Hematopoietic multipotent progenitor cell treated with erythropoietin and hydrocortisone succinate and interleukin-3 and kit ligand, for 15 days (in vitro differentiated cells): Measurements from ENCODE around the gene SCG5.

Source experiments
- DNase-seq: peaks from one replicate; pipeline ENCODE4 v3.0.0-alpha.2; 2015; ENCODE audit warnings: low spot score

The SCG5 gene

DNA sequence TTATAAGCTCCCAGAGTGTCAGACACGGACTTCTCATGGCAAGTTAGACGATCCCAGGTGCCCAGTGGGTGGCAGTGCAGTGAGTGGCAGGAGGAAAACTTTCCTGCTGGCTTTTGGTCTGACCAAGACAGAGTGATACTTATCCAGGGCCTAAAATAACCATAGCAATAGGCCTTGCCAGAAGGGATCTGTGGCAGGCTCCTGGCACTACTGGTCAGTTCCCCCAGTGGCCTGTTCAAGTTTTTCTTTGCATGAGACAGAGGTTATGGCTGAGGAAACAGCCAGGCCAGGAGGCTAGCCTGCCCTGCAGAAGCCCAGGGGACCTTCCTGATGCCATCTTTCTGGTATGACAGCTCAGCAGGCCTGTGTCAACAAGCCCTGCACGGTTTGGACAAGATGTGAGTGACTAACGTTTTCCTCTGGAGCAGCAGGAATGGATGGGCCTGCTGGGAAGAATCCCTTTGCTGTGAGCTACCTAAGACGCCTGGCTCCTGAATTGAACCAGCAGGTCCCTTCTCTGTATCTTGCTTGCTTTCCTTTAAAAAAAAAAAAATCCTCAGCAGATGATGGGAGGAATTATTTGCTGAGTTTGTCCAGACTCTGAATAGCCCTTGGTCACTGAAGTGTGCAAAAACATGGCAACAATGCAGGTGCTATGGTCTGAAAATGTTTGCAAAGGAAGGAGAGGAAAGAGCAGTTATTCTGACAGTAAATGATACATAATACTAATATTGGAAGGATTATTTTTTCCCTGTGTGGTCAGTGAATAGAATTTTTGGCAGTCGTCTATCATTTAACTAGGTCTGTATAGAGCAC, 18.0 kb downstream of the SCG5 start:
- no peak for DNase-seq

DNA sequence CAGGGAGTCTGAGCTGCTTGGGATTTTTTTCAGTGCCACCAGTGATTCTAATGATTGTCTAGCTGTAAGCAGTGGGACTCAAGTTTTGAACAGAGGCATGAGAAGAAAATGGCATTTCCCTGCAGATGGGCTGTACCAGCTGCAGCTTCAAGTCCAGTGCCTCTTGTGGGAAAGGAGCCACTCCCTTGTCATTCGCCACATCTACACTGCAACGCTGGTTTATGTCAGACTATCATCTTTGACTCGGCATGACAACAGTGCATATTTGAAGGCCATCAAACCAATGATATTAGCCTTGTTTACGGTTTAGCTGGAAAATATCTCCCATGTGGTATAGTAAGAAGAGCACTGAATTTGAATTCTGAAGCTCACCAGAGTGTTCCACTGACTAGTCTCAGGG, 22.2 kb downstream of the SCG5 start:
- DNase-seq, result no peak

DNA sequence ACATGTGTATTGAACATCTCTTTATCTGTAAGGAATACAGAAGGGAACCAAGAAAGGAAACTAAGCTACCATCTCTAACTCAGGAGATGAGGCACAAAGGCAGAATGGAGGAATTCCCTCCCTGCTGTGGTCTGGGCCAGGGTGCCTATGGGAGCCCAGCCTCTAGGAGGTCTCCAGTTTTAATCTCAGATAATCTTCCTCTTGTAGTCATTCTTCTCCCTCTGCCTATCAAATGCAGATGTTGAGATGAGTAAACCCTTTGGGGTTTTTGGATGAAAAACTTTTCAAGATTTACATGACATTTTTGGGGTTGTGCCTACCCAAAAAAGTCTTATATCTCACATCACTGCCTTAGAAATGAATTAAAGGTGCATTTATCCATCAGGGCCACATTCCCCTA, 23.3 kb downstream of the SCG5 start:
- DNase-seq, result no peak

DNA sequence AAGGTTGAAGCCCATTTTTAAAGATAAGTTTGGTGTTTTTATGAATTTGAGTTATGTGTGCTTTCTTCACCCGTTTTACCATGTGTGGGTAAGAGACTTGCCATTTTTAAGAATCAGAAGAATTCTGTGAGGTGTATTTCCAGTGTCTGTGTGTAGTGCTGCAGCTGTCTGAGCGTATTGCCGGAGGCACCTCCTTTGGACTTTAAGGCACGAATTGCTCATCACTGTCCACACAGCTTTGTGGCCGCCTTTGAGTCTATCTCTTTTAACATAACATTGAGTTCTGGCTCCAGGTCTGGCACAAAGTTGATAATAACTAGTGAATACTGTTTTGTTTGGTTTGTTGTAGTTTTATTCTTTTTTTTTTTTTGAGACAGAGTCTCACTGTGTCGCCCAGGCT, 25.8 kb downstream of the SCG5 start:
- DNase-seq, result no peak

GRCh38 chr15:32668942-32669341, 27.4 kb downstream of the SCG5 start:
- DNase-seq, result no peak

- DNase-seq, result no peak
Measured at GRCh38 chr15:32669896-32670611, 28.5 kb downstream of the SCG5 start.

DNA sequence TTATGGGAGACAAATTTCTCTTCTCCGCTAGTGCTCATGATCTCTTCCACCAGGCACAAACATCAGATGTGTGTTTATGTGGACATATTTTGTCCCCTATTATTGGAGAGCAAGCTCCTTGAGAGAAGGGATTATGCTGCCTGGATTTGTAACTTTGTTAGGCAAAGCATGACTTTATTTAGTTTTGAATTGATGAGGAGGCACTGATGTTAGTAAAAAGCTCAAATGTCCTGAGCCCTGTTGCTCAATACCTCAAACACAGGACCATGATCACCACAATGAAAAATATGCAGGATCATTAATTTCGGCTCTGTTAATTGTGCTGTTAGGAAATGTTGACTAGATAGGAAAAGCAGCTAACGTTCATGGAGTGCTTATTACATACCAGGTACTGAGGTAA, 29.1 kb downstream of the SCG5 start:
- DNase-seq, result no peak

DNA sequence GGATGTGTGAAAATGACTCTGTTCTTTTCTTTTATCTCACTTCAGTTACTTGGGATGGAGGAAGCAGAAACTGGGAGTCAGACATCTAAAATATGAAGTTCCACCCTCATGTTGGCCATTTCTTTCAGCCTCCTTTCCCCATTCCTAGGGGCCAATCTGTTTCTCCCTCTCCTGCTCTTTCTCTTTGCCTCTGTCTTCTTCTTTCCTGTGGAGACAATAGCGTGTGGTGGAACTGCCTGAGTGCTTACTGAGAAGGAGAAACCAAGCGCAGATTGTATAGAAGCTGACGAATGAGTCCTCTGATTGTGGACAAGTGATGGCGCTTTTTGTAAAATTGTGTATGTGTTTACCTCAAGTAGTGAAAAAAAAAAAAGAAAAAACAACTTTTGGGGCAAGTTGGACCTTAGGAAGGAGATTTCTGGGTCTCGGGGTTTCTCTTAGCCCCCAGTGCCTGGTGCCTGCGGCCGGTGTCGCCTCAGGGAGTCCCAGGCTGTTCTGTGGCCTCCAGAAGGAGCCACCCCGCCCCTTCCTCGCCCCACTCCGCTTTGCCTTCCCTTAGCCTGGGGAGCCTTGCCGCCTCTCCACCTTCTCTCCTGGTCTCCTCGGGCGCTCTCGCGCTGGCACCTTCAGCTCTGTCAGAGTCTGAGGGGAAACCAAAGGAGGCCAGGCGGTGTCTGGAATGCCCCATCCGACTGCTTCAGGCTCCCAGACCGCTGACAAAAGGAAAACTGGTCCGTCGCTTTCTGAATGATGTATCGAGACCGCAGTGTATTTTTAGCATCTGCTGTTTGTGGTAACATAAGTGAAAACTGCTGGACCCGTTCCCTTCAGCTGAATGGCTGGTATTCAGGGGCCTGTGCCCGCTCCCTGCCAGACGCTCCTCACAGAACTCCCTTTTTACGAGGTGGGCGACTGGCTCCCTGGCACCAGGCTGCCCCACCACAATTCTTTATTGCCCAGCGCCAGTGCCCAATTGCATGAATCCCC, 30.1 kb downstream of the SCG5 start:
- no peak for DNase-seq

DNA sequence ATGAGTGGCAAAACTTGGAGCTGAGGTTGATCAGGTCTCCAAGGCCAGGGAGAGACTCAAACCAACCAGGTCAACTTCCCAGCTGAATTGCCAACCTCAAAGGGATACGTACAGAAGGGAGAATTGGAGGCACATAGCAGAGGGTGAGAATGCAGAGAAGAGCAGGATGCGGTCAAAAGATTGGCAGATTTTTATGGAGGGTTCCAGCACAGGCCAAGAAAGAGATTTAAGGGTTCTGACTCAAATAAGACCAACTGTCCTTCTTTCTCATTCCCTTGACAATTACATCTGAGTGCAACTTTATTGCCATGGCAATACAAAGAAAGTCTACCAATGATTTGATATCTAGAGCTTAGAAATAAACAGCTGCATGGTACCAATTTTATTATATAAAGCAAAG, 33.2 kb downstream of the SCG5 start:
- no peak for DNase-seq

- no peak for DNase-seq
Measured at GRCh38 chr15:32675466-32675865, 34.0 kb downstream of the SCG5 start.

DNA sequence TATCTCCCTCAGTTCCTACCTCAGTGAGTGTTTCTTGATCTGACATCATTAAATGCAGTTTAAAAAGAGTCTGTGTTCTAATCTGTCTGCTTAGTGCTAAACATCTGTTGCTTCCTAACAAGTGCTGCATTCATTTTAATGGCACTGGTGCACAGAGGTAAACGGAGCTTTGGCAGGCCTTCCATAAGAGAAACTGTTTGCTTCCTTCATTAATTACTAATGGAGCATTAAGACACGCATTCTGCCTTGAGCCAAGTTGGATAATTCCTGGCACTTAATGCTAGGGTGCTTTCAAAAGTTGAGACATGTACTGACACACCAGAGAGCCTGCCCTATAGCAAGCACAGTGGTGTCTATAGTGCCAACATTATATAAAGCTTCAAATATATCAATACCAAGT, 34.7 kb downstream of the SCG5 start:
- no peak for DNase-seq

GRCh38 chr15:32677238-32677750, 35.8 kb downstream of the SCG5 start:
- DNase-seq, result no peak

GRCh38 chr15:32679298-32679690, 37.8 kb downstream of the SCG5 start:
- DNase-seq, result no peak

- no peak for DNase-seq
Measured at GRCh38 chr15:32682569-32682968, 41.1 kb downstream of the SCG5 start.

DNA sequence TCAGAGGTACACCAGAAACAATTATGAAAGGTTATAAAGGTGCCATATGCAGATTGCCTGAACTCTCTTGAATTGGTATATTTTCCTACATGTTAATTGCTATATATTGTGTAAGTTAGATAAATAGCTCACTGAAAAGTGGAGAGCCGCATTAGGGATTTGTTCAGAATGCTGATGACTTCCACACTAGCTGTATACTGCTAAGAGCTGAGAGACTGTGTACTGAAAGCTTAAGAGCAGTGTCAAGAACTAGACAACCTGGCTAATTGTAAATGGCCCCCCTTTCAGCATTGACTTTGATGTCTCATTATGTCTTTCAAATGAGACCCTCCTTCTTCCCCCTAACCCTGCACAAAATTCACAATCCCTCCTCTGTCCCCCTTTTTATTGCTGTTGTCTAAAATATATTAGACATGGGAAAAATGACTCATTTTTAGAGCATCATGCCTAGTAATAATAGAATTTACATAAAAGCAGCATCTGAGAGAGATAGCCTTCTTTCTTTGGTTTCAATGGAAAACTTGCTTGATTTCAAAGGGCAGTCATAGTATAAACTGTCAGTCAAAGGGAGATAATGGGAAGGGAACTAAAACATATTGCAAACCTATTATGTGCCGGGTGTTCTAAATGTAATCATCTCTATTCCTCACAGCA, 41.6 kb downstream of the SCG5 start:
- DNase-seq, result no peak

GRCh38 chr15:32683906-32684584, 42.5 kb downstream of the SCG5 start:
- no peak for DNase-seq

DNA sequence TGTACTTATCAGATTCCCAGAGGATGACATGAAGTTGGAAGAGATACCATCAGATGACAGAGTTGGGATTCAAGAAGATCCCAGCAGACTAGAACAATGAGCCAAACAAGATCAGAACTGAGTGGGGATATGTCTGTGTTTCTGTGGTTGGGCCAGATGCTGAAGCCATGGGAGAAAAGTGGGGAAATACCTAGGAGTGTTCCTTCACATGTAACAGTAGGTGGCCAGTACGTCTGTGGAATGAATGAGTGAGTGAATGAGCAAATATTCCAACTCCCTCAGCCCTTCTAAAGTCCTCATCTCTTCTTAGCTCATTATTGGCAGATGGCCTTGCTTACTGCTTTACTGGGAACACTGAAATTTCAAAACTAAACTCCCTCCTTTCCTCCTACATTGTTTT, 44.1 kb downstream of the SCG5 start:
- no peak for DNase-seq

GRCh38 chr15:32687556-32687955, 46.0 kb downstream of the SCG5 start:
- DNase-seq, result no peak

DNA sequence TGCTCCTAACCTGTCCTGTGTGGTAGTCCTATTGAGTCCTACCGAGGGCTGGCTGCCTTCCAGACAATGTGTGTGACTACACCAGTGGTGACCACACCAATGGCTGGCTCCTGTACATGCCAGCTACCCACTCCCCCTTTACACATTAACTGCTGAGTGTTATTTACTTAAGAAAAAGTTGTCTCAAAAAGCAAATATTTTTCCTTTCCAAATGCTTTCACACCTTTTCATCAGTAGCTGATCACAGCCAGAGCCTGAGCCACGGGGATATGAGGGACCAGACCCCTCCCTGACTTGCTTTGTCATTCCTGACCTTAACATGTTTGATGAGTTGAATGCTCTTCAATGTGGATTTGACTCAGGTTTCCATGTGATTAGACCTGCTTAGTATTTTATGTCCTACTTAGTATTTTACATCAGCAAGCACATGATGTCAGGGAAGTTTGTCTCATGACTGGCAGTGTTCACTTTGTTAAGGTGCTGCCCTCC, 46.7 kb downstream of the SCG5 start:
- DNase-seq, result no peak

DNA sequence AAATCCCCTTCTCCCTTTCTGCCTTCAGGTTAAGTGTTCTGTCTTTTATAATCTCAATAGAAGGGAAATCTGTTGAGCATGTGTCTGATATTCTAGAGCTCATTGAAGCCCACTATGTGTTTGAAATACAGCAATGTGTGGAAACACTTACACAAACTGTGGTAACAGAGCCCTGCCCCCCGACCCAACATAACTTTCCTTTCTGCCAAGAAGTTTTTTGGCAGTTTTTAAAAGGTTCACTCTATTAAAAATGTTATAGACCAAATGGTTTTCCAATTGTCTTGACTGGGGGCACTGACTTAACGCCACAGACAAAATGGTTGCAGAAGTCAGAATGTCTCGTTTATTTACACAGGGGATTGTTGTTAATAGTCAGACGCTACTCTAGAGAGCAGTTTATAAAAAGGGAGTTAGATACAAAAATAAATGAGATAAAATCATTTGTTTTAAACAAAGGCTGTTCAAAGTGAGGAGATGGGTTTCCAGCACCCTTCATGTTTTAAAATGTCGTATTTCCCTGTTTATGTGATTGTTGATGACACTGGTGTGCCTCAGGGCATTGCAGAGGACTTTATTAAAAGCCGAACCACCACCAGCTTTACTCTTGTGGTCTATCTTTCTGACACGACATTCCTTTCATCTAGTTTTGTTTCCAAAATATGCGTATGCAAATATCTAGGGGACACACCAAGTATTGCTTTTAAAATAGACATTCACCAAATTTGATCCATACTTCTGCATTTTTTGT, 49.6 kb downstream of the SCG5 start:
- DNase-seq, result no peak
